ENCODE results near the gene DTWD1.
"Not testable (repeated sequence)": the region's sequence is repeated elsewhere in the genome, so short reads cannot be mapped to it uniquely, and the experiment has no call there.

The DTWD1 gene

GRCh38 chr15:49620658-49621368, at the start of gene DTWD1, which contains the start of gene FAM227B:
Gene DTWD1 (plus strand): TSS chr15:49621048. CDS start chr15:49625168, 4,120 bp downstream.
Gene FAM227B (minus strand): TSS chr15:49620818. CDS start chr15:49615171, 5,647 bp downstream.
- DNase-seq (ENCODE audit: low read depth in 2 of 3, low spot score in 2 of 3): peak; percentile 70 to 89 (median 78)

- DNase-seq (ENCODE audit: low read depth in 2 of 3, low spot score in 2 of 3): no peak
These were observed 47.4 kb upstream of the DTWD1 start for GRCh38 chr15:49573421-49573820.

- no peak for DNase-seq (ENCODE audit: low read depth in 2 of 3, low spot score in 2 of 3)
These were observed 31.8 kb upstream of the DTWD1 start for GRCh38 chr15:49589030-49589429.

DNA sequence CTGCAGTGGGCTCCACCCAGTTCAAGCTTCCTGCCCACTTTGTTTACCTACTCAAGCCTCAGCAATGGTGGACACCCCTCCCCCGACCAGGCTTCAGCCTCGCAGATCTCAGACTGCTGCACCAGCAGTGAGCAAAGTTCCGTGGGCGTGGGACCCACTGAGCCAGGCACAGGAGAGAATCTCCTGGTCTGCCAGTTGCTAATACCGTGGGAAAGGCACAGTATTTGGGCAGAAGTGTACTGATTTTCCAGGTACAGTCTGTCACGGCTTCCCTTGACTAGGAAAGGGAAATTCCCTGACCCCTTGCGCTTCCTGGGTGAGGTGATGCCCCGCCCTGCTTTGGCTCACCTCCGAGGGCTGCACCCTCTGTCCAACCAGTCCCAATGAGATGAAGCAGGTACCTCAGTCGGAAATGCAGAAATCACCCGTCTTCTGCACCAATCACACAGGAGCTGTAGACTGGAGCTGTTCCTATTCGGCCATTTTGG, 28.0 kb upstream of the DTWD1 start:
- not testable (repeated sequence) for DNase-seq (ENCODE audit: low read depth in 2 of 3, low spot score in 2 of 3)

DNA sequence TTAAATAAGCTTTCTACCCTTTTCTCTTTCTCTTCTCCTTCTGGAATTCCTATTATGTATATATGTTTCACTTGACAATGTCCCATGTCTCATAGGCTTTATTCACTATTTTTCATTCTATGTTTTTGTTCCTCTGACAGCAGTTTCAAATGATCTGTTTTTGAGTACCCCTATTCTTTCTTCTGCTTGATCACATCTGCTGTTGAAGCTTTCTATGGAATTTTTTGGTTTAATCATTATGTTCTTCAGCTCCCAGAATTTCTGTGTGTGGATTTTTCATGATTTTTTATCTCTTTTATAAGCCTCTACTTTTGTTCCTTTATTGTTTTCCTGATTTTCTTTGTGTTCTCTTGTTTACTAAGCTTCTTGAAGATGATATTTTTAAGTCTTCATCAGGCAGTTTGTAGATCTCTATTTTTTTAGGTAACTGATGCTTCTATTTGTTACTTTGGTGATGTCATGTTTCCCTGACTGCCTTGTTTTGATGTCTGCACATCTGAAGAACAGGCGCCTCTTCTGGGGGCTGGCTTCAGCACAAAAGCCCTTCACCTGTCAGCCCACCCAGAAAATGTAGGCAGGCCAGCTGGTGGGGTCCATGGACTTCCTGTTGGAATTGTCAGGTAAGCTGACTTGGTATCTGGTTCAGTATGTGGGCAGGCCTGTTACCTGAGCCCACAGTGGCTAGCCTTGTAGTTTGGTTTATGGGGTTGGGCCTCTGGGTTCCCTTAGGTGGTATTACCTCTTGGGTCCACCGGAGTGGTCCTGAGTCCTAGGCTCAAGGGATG, 16.0 kb upstream of the DTWD1 start:
- no peak for DNase-seq (ENCODE audit: low read depth in 2 of 3, low spot score in 2 of 3)

DNA sequence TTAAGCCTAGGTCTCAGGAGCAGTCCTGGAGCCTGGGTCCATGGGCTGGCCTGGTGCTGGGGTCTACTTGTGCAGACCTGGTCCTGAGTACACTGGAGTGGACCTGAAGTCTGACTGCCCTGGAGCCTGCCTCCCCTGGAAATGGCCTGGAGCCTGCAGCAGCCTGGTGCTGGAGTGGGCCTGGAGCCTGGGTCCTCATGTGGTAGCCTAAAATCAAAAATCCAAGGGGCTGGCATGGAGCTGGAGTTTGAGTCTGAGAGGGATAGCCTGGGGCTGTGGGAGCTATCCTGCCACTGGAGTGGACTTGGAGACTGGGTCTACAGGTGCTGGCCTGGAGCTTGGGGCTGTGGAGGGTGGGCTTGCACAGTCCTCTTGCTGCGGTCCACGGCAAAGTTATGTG, 15.3 kb upstream of the DTWD1 start:
- DNase-seq (ENCODE audit: low read depth in 2 of 3, low spot score in 2 of 3): no peak

GRCh38 chr15:49606594-49606993, 14.3 kb upstream of the DTWD1 start:
- DNase-seq (ENCODE audit: low read depth in 2 of 3, low spot score in 2 of 3): no peak

DNA sequence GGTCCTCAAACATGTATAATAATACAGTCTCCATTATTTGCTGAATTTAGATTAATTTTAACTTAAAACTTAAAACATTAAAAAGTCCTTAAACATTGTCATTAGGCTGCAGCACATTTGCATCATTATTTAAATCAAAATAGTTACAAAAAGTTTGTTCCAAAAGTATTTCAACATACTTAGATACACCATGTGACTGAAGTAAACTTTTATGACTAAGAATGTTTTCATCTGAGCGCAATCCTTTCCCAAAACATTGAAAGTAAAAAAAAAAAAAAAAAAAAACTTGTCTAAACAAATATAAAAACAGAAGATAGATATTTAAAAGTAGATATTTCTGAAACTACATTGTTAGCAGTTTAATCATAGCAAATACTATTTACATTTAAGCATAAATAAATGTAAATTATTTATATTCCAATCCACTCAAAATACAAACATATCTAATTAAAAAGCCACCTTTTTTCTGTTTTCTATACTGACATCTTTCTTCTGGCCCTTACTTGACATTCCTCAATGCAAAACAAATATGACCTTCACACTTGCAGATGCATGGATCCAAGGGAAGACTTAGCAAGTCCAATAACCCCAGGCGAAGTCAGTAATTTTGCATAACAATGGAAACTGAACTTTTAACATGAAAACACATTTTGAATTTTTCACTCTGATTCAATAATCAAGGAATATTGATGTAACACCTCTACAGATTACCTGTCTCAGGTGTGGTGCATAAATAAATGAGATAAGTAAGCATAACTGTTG, 10.5 kb upstream of the DTWD1 start:
- DNase-seq (ENCODE audit: low read depth in 2 of 3, low spot score in 2 of 3): no peak

- DNase-seq (ENCODE audit: low read depth in 2 of 3, low spot score in 2 of 3): not testable (repeated sequence)
These were observed 8.6 kb upstream of the DTWD1 start for GRCh38 chr15:49612240-49612639.

DNA sequence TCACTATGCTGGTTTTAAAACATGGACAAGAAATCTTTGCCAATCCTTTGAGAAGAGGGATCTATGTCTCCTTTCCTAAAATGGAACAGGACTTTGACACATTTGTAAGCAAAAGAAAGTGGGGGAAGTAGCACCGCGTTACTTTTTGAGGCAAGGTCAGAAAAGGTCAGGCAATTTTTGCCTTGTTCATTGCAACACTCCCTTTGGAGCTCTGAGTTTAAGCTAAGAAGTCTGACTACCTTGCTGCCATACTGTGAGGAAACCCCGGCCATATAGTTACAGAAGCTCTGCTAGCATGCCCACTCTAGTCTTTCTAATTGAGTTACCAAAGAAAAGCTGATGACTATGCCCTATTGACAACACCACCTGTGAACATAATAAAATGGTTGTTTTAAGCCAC, 1.6 kb upstream of the DTWD1 start:
- DNase-seq (ENCODE audit: low read depth in 2 of 3, low spot score in 2 of 3): no peak

- DNase-seq (ENCODE audit: low read depth in 2 of 3, low spot score in 2 of 3): no peak
These were observed 649 bp upstream of the DTWD1 start for GRCh38 chr15:49620199-49620598.

DNA sequence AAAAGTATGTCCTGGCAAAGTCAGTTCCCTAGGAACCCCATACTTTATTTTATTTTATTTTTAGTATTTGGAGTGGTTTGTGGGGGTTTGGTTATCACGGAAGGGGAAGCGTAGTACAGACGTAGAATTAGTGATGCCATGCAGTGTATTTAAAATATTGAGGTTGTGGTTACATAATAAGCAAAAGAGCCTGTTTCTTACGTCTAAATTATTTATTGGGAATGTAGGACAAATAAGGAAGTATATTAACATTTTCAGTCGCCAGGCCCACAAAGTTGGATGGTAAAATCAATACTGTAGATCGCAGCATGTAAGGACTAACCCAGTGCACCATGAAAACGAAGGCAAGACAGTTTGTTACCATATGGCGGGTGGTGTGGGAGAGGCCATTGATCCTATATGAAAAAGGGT, 558 bp downstream of the DTWD1 start:
- no peak for DNase-seq (ENCODE audit: low read depth in 2 of 3, low spot score in 2 of 3)

DNA sequence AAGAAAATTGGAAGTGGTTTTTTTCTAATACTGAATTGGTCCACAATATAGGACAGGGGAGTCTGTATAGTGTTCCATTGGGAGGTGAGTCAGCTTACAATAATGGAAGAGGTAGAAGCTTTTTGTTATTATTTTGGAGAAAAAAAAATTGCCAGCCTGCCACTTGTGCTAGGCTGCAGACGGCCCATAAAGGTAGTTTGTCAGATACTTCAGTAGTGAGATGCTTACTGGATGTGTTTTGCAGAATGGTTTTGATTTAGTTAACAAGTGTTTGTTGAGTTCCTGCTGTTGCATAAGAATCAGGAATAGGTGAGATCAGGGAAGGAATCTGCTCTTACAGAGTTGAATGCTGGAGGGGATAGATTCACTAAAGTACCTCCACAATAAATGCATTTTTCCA, 1.0 kb downstream of the DTWD1 start:
- DNase-seq (ENCODE audit: low read depth in 2 of 3, low spot score in 2 of 3): no peak

DNA sequence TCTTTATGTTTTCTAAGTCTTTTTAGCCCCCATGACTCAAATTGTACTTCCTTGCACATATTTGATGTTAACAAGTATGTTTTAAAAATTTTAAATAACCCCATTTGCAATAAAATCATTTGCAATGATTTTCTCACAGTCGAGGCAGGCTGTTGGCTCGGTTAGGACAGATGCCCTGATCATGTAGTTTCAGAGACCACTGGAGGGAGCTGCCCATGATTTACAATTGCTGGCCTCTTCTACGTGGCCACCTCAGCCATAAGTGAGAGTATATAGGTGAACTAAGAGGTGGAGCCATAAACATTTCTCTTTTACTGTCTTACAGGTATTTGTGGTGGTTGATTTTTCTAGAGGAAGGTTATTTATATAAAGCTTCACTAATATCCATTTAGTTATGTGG, 1.7 kb downstream of the DTWD1 start:
- no peak for DNase-seq (ENCODE audit: low read depth in 2 of 3, low spot score in 2 of 3)

DNA sequence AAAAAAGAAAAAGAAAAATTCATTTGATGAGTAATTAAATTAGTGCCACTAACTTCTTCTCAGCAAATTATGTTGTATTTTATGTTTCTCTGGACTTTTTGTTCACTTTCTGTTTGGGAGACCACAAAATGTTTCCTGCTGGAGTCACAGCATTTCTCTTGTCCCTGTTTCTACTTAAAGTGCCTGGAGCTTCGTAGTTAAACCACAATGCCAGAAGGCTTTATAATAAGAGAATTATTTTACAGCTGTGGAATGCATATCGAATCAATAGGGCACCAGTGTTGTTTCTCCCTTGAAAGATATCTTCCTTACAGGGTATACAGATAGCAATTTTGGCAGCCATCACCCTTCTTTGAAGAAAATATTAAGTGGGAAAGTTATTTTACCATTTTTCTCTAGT, 3.2 kb downstream of the DTWD1 start:
- no peak for DNase-seq (ENCODE audit: low read depth in 2 of 3, low spot score in 2 of 3)

DNA sequence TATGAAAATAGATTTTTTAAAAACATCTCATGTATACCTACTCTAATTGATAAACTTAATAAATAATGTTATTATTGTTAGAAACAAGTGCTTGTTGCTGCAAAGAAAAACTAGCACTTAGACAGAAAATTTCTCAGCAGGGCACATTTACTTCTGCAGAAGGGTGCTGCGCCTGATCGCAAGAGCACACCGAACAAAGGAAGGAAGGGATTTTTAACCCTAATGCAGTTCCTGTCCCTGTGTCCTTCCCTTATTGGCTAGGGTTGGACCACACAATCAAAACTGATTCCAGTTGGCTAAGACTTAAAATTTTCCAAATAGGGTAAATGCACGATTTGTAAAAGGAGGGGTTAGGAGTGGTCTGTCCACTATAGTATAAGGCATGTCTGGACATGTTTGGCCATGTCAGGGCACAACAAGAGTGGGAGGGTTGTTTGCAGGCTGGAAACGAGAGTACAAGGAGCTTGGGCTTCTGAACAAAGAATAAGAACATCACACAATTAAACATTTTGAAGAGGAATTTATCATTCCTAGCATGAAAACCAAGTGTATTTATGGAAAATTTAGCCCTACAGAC, 4.7 kb downstream of the DTWD1 start:
- DNase-seq (ENCODE audit: low read depth in 2 of 3, low spot score in 2 of 3): no peak

DNA sequence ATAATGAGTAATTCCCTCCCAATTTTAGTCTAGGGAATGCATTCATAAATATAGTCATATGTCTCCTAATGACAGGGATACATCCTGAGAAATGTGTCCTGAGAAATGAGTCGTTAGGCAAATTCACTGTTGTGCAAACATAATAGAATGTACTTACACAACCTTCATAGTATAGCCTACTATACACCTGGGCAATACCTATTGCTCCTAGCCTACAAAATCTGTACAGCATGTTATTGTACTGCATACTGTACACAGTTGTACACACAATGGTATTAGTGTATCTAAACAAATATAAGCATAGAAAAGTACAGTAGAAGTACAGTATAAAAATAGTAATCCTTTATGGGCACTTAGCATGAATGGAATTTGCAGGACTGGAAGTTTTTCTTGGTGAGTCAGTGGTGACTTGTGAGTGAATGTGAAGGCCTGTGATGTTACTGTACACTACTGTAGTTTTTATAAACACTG, 6.6 kb downstream of the DTWD1 start:
- no peak for DNase-seq (ENCODE audit: low read depth in 2 of 3, low spot score in 2 of 3)

DNA sequence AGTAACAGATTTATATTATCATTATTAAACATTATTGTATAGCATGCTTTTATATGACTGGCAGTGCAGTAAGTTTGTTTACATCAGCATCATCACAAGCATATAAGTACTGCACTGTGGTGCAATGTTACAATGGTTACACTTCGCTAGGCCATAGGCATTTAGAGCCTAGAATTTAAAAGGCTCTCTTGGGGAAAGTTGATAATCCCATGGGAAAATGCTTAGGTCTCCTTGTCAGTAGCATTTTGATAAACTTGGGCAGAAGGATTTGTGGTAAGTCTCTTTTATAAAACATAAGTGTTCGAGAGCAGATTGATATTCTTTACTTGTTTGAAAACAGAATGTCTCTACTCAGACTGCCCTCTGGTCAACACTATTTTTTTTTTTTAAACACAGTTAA, 7.5 kb downstream of the DTWD1 start:
- no peak for DNase-seq (ENCODE audit: low read depth in 2 of 3, low spot score in 2 of 3)

GRCh38 chr15:49637857-49638256, 17.0 kb downstream of the DTWD1 start:
- no peak for DNase-seq (ENCODE audit: low read depth in 2 of 3, low spot score in 2 of 3)

- DNase-seq (ENCODE audit: low read depth in 2 of 3, low spot score in 2 of 3): no peak
These were observed 23.5 kb downstream of the DTWD1 start for GRCh38 chr15:49644364-49644794.

- DNase-seq (ENCODE audit: low read depth in 2 of 3, low spot score in 2 of 3): no peak
These were observed 24.4 kb downstream of the DTWD1 start for GRCh38 chr15:49645277-49645676.
